Measurements from ENCODE around the gene ZNF785. TPM values are rescaled to one million over a fixed set of nuclear protein-coding genes. Genes with fewer than 3 reads are reported as not detected.

The ZNF785 gene
- total and polyA plus RNA-seq, 2 of the 13 experiments (the other 11 are each of a cell fraction or from before 2014, with no cell fraction given): 0.01 TPM; not detected in 1

- TF ChIP-seq MYNN (CRISPR knock-in tag; IDR thresholded peaks at IDR 0.05; ENCODE audit: low read depth): no peak
- TF ChIP-seq MED8 (CRISPR knock-in tag; IDR thresholded peaks at IDR 0.05; ENCODE audit: insufficient replicate concordance): no peak
- no peak for TF ChIP-seq GTF3A (CRISPR knock-in tag; conservative IDR thresholded peaks at IDR 0.05)
- TF ChIP-seq ERF (CRISPR knock-in tag; IDR thresholded peaks at IDR 0.05): no peak
- TF ChIP-seq, protein P1, sequence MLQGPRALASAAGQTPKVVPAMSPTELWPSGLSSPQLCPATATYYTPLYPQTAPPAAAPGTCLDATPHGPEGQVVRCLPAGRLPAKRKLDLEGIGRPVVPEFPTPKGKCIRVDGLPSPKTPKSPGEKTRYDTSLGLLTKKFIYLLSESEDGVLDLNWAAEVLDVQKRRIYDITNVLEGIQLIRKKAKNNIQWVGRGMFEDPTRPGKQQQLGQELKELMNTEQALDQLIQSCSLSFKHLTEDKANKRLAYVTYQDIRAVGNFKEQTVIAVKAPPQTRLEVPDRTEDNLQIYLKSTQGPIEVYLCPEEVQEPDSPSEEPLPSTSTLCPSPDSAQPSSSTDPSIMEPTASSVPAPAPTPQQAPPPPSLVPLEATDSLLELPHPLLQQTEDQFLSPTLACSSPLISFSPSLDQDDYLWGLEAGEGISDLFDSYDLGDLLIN (CRISPR knock-in tag; IDR thresholded peaks at IDR 0.05; ENCODE audit: borderline replicate concordance): no peak
- TF ChIP-seq DMTF1 (CRISPR knock-in tag; IDR thresholded peaks at IDR 0.05): no peak
- TF ChIP-seq ZFAT (CRISPR knock-in tag; conservative IDR thresholded peaks at IDR 0.05): no peak
- no peak for TF ChIP-seq HNRNPLL (IDR thresholded peaks at IDR 0.05; ENCODE audit: low read depth, low read length, poor library complexity, severe bottlenecking)
- no peak for TF ChIP-seq ZSCAN25 (CRISPR knock-in tag; IDR thresholded peaks at IDR 0.05)
- no peak for TF ChIP-seq GATAD1 (CRISPR knock-in tag; IDR thresholded peaks at IDR 0.05)
- no peak for TF ChIP-seq MXI1 (IDR thresholded peaks at IDR 0.05; ENCODE audit: borderline replicate concordance, low read depth, low read length)
- TF ChIP-seq, protein P2, sequence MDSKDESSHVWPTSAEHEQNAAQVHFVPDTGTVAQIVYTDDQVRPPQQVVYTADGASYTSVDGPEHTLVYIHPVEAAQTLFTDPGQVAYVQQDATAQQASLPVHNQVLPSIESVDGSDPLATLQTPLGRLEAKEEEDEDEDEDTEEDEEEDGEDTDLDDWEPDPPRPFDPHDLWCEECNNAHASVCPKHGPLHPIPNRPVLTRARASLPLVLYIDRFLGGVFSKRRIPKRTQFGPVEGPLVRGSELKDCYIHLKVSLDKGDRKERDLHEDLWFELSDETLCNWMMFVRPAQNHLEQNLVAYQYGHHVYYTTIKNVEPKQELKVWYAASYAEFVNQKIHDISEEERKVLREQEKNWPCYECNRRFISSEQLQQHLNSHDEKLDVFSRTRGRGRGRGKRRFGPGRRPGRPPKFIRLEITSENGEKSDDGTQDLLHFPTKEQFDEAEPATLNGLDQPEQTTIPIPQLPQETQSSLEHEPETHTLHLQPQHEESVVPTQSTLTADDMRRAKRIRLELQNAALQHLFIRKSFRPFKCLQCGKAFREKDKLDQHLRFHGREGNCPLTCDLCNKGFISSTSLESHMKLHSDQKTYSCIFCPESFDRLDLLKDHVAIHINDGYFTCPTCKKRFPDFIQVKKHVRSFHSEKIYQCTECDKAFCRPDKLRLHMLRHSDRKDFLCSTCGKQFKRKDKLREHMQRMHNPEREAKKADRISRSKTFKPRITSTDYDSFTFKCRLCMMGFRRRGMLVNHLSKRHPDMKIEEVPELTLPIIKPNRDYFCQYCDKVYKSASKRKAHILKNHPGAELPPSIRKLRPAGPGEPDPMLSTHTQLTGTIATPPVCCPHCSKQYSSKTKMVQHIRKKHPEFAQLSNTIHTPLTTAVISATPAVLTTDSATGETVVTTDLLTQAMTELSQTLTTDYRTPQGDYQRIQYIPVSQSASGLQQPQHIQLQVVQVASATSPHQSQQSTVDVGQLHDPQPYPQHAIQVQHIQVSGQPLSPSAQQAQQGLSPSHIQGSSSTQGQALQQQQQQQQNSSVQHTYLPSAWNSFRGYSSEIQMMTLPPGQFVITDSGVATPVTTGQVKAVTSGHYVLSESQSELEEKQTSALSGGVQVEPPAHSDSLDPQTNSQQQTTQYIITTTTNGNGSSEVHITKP (CRISPR knock-in tag; IDR thresholded peaks at IDR 0.05; ENCODE audit: low read depth): no peak
- no peak for TF ChIP-seq NKX3-1 (CRISPR knock-in tag; IDR thresholded peaks at IDR 0.05)
- TF ChIP-seq MAFF (IDR thresholded peaks at IDR 0.05; ENCODE audit: low read depth, low read length): peak; percentile 42
- no peak for TF ChIP-seq ZNF160 (CRISPR knock-in tag; IDR thresholded peaks at IDR 0.05)
- TF ChIP-seq ATF7 (IDR thresholded peaks at IDR 0.05): no peak
- no peak for TF ChIP-seq ATF7 (CRISPR knock-in tag; IDR thresholded peaks at IDR 0.05)
- TF ChIP-seq ZBTB8A (CRISPR knock-in tag; IDR thresholded peaks at IDR 0.05; ENCODE audit: borderline replicate concordance, low read depth): no peak
- no peak for TF ChIP-seq ZNF460 (CRISPR knock-in tag; IDR thresholded peaks at IDR 0.05; ENCODE audit: borderline replicate concordance)
- no peak for TF ChIP-seq ZNF512 (CRISPR knock-in tag; IDR thresholded peaks at IDR 0.05)
- no peak for TF ChIP-seq JUND (CRISPR knock-in tag; IDR thresholded peaks at IDR 0.05)
These were observed 46.2 kb downstream of the ZNF785 start (continued) for GRCh38 chr16:30539000-30539964.
